Islet of Langerhans (tissue), 1 donor: ENCODE results near the gene RNASEH2B.
A peak's percentile ranks its signal among the peaks of the same experiment; 100 is the strongest.

ENCODE experiments used
- FAIRE-seq: peaks from one replicate; lab custom pipeline; 2011; peaks lifted over from hg19 to GRCh38; lab: Jason Lieb, UNC

The RNASEH2B gene

DNA sequence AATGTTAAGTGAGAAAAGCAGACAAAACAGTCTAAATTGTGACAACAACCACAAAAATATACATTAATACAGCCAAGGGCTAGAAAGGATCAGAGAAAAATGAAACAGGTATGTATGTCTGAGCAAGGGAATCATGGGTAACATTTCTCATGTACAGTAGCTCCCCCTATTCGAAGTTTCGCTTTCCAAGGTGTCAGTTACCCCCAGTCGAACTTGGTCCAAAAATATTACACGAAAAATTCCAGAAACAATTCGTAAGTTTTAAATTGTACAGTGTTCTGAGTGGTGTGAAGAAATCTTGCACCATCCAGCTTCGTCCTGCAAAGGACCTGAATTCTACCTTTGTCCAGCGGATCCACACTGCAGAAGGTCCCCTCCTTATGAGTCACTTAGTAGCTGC, 1.8 kb upstream of the RNASEH2B start:
- no peak for FAIRE-seq

DNA sequence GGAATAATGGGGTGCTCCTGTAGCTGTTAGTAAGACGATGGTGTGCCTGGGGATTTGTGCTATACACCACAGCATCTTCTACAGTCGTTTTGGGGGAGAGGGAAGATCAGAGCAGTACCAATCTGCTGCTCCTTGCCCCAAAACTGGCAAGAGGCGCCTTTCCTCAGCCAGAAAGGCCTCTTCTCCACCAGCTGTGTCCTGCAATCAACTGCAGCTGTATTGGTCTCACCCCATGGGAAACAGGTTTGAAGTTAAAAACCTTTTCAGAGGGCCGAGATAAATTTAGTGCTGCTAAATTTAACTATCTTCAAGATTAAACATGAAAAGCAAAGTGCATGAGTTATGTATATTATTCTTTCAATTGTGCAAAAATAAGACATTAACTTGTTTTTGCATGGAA, 1.2 kb upstream of the RNASEH2B start:
- no peak for FAIRE-seq

DNA sequence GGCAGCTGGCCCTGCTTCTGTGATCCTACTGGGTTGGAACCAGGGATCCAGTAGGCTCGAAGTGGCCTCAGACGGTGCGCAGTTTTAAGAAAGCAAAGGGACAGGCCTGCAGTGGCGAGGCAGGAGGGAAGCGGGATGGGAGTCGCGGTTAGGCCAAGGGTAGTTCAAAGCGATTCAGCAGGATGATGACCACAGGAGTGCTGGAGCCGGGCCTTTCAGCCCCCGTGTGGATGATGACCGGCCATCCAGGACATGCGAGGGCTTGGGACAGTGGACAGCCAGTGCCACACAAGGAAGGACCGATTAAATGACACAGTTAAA, 854 bp downstream of the RNASEH2B start:
- no peak for FAIRE-seq

DNA sequence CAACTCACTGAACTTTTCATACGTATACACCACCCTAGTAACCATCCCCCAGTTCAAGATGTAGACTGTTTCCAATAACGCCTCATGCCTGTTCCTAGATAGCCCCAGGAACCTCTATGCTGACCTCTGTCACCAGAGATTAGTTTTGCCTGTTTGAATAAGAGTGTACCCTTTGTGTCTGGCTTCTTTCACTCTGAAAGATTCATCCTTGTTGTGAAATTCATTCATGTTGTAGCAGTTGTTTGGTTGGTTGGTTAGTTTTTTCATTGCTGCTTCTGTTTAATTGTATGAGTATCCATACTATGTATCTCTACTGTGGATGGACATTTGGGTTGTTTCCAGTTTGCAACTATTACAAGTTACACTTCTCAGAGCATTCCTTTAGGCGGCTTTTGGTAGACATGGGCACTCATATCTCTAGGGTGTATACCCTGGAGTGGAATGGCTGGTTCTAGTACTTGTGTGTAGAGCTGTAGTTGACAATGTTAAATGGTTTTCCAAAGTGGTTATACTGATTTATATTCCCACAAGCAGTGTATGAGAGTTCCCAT, 1.6 kb downstream of the RNASEH2B start:
- FAIRE-seq, result no peak

DNA sequence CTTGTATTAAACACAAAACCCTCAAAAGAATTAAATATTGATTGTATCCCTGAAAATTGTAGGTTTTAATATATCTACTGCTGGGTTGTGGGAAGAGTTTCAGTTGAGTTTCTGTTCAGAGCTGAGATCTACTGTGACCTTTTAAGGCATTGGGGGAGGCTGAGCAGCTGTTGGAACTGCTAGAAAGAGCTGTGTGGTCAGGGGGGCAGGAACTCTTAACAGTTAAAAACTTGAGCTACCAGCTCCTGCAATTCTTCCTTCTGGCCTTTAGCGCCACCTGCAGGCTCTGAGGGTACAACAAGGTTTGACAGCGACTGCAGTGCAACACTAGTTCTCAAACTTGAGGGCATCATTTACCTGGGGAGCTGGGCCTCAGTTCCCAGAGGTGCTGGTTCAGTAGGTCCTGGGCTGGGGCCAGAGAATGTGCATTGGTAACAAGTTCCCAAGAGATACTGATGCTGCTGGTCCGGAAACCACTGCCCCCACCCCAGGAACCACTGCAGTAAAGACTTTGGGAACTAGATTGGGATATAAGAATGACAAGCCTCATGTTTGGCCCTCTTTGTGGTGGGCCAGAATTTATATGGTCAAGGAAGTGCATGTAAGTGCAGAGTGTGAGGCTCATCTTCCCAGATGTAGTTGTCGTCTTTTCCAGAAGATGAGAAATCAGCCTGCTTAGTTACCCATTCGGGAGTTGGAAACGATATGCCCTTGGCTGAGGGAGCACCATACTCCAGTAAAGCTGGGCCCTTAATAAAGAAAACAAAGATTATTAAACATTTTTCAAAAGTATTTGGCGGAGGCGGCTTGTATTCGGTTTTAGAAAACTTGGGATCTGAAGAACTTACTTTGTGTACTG, 2.6 kb downstream of the RNASEH2B start:
- FAIRE-seq, result peak; percentile 38

DNA sequence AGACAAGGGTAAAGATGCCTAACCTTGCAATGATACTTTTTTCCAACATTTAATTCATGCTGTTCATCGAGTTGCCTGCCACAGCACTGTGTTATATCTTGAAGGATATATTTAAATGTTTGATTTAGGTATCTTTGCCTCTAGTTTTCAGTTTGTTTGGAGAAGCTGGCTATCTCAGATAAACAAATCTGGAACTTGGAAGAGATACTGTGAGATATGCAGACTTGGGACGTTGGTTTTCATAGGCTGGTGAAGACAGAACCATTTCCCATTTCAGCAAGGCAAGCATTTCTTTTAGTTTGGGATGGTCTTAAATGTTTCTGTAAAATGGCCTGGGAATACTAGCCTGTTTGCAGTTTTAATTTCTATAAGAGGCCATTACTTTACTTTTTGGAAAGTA, 3.3 kb downstream of the RNASEH2B start:
- FAIRE-seq, result no peak

DNA sequence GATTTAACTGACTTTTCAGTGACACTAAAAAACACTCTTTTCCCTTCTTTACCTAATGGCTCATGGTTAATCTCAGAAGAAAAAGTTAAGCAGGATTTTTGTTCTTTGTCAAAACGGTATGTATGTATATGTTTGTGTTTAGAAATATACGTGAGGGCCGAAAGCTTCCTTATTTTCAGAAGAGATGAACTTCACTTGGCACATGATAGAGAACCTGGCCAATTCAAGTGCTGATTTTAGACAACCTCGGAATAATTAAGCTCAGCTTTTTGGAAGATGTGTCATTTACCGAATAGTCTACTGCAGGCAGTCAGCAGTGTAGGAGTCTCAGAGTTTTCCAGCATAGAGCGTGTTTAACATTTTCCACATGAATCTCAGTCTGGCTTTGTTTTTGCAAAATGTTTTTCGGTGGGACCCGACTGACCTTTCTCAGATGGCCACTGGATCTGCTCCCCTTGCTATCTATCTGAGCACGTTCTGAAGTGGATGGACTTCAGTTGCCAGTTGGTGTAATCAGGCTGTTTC, 4.6 kb downstream of the RNASEH2B start:
- no peak for FAIRE-seq

DNA sequence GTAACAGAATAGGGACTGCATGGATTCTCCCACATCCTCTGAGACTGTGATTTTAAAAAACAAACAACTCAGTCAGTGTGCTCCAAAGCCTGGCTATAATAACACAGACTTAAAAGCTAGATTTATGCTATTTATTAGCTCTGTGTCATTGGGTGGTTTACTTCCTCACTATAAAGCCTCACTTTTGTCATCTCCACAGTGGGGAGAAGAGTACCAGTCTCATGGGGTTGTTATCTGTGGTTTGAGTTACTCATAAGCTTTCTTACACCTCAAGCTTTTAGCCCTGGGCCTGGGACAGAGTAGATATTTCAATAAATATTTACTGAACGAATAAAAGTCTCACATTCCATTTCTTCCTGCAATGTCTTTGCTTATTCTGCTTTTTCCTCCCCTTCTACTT, 5.3 kb downstream of the RNASEH2B start:
- no peak for FAIRE-seq

DNA sequence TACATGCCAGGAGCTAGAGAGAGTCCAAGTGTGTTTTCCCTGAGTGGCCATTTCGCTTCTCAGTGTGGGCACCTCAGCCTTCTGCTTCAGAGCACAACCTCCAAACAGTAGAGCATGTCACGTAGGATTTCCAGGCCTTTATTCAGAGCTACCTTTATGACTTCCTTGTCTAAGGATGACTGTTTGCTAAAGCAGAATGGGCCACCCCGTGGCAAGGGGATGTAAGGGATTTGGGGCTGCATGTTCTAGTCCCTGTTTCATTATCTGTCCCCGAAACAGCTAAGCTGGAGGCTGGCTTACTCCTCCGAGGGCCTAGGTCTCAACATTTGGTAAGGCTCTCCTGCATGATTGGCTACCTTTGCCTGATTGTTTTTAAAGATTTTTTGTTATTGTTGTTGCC, 6.0 kb downstream of the RNASEH2B start:
- FAIRE-seq, result no peak

DNA sequence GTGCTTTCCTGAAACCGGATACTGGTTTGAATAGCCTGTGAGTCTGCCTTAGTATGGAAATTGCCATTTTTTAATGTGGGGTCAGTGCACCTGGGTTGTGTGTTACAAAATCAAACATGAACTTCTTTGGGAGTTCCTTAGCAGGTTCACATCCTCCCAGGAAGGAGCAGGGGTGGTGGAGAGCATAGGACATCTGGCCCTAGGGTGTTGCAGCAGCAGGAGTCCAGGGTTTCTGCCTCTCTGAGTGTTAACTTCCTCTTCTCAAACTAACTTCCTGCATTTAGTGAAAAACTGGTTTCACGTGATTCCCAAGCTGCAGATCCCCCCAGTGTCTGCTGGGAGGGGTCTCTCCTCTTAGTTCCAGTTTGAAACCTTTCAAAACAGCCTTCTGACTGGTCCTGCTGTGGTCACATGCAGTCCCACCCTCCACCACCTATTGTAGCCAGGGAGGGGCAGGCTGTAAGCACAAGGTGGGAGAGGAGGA, 7.2 kb downstream of the RNASEH2B start:
- FAIRE-seq, result no peak

DNA sequence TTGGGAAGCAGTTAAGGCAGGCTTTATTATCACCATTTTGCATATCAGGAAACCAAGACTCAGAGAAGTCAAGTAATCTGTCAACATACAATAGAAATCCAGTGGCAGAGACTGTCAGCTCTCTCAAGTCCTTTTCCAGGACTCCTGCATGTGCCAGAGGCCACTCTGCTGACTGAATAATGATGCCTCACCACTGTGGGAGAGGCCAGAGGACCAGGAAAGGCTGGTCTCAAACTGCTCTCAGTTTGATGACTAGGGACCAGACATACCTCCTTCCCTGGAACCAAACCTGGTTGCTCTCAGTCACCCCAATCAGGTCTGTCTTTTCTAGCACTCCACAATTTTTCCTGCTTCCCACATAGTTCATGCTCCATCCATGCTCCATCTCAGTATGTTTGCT, 8.0 kb downstream of the RNASEH2B start:
- FAIRE-seq, result no peak

DNA sequence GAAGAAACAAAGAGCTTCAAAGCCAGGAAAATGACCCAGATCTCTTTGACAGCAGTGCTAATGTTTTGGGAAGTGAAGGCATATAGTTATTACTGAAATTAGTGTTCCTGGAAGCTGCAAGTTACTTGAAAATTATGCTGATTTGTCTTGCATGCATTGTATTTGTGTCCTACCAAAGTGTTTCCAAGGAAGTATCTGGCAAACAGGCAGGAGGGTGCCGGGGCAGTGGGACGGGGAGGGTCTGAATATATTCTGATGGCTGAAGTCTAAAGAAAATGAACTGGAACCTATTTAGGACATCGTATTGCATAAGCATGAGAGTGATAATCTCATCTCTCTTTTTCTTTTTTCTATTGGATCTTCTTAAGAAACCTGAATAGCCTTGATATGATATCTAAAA, 9.0 kb downstream of the RNASEH2B start:
- FAIRE-seq, result no peak

DNA sequence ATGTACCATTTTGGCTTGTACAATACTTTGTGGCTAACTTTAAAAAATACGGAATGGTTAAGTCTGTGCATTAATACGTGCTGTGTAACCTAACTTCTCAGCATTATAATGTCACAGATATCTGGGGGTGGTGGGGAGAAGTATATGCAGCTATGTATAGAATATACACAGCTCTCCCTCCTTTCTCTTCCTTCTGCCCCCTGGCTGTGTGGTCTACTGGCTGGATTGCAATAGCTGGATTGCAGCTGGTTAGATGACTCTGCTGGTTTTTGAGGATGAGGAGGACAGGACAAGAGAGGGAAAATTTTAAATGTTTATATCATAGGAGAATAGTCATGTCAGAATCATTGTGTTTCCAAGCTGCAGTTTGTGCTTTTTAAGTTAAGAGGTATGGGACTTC, 9.7 kb downstream of the RNASEH2B start:
- FAIRE-seq, result no peak

DNA sequence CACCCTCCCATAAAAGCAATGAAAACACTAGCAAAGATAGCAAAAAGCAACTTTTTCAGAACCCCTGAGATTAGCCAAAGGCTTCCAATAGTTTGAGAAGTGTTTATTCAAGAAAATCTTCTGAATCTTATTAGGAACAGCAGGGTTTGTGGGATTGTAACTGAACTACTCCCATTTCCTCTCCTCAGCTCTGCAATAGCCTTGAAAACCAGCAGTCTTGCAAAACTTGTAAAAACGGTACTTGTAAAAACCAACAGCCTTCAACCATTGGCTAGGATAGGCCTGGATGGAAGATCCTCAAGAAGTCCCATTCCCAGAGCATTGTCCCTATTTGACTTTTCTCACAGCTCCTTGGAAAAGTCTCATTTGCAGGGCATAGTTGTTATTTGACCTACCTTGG, 12.1 kb downstream of the RNASEH2B start:
- no peak for FAIRE-seq

DNA sequence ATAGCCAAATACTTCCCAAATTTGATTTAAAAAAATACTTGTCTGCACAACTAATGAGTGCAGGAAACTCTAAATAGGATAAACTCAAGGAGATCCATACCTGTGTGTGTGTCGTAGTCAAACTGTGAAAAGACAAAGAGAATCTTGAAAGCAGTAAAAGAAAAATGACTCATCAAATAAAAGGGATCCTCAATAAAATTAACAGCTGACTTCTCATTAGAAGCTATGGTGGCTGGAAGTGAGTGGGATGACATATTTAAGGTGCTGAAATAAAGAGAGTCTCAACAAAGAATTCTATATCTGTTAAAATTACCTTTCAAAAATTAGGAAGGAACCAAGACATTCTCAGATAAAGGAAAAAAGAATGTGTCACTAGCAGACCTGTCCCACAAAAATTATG, 13.7 kb downstream of the RNASEH2B start:
- no peak for FAIRE-seq

DNA sequence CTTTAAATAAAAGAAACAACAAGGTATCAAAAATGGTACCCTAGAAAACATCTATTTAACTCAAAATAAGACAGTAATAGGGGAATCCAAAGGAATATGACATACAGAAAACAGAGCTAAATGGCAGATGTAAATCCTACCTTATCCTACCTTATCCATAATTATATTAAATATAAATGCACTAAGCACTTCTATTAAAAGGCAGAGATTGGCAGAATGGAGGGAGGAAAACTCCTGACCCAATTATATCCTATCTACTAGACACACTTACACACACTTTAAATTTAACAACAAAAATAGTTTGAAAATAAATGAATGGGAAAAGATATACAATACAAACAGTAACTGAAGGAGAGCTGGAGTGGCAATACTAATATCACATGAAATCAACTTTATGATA, 14.4 kb downstream of the RNASEH2B start:
- no peak for FAIRE-seq

DNA sequence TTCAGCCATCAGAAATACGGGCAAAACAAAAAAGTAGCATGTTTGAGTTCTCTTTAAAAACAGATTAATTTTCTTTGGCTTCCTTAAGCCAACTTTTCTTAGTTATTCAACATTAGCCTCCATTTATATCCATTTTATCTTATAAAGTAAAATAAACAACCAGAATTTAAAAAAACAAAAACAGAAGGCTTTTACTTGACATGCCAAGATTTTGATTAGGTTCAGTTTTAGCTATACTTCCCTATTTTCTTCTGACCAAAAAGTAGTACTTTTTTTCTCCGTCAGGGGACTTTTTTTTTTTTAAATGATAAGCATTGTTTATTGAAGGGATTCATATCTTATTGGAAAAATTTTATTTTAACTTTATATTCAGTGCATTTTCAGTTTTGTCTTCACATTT, 18.1 kb downstream of the RNASEH2B start:
- peak; percentile 36 for FAIRE-seq

DNA sequence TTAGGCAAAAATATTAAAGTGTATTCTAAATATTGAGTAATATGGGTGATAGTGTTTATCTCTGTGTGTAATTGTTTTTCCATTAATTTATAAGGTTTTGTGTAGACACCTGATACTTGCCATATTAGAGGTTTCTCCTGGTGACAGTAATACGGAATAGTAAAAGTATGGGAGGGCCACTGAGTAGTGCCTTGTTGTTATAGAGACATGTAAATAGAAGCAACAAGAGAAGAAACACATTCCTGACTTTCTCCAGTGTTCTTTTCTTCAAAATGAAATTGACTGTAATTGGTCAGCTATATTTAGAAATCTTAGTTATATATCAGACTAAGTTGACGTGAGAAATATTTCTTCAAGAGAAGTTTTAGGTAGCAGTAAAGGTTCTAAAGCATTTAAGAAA, 18.5 kb downstream of the RNASEH2B start:
- FAIRE-seq, result no peak

DNA sequence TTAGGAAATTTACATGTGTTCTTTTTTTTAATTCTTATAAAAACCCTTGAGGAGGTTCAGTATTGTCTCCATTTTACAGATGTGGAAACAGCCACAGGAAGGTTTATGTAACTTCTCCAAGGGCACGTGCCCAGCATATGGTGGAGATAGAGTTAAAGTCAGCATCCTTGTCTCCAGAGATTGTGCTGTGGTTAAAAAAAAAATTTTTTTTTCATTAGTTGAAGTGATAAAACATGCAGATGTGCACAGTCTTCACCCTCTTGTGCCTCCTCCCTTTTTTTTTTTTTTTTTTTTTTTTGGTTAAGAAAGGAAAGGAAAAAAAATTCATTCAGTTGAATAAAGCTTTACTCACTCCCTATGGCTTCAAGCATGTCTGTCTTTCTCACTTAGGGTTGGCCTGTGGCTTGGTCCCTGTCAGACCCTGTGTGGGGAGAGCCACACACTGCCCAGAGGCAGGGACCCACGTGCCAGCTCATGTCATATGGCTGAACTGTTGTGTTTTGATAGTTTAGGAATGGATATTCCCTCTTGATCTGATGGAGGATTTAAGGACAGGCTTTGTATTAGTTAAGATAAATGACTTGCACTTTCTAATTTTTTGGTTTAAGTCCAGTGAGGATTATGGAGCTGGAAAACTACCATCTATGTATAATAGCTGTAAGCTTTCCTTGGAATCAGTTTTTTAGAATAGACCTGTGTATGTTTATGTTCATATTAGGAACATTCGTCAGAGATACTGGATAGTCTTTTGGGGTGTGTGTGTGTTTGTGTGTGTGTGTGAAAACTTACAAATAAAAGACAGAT, 19.3 kb downstream of the RNASEH2B start:
- FAIRE-seq, result no peak

DNA sequence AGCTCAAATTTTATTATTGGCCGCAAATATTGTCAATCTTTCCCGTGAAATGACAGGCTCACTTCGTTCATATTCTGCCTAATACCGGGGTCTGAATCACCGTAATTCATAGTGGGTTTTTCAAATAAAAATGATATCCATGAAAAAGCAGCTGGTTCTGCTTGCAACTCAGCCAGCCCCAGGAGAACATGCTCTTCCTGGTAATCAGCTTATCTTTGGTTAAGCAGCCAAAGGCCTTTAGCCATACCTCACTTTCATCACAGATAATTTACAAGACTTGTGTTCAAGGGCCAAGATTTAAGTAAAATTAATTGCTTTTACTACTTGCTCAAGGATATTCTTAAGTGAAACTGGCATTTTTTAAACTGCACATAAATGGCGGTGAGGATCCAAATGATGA, 22.5 kb downstream of the RNASEH2B start:
- FAIRE-seq, result no peak

DNA sequence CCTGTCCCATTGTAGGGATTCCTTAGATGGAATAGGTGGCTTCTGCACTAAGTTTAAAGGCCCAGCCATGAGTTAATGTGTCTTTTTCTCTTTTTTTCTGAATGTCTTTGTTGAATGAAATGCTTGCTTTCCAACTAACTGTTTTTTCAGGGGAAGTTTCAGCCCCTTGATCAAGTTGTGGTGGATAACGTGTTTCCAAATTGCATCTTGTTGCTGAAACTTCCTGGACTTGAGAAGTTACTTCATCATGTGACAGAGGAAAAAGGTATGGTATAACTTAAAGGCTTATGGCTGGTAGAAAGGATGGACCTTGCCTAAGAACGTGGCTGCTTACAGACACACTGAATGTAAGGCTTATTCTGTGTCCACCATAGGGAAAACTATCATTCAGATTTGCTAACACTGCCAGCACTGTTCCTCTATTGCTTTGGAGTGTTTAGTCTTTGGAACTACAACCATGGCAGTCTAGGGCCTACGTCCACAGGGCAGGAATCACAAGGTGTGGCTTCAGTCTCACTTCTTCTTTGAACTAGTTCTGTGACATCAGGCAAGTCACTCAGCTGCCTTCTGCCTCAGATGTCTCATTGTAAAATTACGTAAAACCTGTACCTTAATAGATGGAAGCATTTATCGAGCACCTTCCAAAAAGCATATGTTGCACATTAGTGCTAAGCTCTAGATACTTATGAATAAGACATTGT, 25.3 kb downstream of the RNASEH2B start:
- FAIRE-seq, result no peak

DNA sequence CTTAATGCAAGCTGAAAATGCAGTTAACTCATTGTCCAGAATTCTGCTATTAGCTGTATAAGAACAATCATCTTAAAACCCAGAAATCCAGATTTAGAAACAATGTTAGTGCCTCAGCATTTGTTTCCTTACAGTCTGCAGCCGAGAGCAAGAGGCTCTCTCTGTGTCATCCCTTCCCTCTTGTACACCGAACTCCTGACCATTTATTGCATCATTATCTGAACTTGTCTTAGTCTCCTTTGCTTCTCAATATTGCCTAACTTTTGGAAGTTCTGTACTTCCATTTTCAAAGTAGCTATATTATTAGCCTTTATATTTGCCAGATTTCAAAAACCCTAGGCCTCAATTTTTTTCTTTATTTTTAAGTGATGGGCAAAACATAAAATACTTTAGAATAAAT, 27.1 kb downstream of the RNASEH2B start:
- no peak for FAIRE-seq

DNA sequence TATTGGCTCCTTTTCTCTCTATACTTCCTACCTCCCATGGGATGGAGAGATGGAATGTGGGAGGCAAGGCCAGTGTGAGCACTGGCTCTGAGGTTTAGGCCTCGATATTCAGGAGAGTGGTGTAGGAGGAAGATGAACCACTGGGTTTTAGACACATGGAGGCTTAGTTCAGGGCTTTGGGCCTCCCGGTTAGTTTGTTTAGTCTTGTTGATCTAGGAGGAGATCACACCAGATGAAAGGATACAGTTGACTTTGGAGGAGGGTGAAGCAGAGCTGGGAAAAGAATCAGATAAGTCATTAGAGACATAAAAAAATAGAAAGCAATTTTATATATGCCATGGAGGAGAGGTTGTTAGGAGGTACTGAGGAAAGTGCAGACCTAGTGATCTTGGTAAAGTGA, 30.9 kb downstream of the RNASEH2B start:
- no peak for FAIRE-seq
